HG02678 (cell line): ENCODE results near the gene LSP1.
"Not testable (repeated sequence)": the region's sequence is repeated elsewhere in the genome, so short reads cannot be mapped to it uniquely, and the experiment has no call there.

ENCODE experiments used
- ATAC-seq: cut with Tn5 transposase; IDR thresholded peaks from one replicate; pipeline ENCODE4 v1.9.1; 2021; ENCODE audit warnings: mild to moderate bottlenecking, moderate library complexity; ENCODE audit not compliant: unreplicated experiment

LSP1 gene

DNA sequence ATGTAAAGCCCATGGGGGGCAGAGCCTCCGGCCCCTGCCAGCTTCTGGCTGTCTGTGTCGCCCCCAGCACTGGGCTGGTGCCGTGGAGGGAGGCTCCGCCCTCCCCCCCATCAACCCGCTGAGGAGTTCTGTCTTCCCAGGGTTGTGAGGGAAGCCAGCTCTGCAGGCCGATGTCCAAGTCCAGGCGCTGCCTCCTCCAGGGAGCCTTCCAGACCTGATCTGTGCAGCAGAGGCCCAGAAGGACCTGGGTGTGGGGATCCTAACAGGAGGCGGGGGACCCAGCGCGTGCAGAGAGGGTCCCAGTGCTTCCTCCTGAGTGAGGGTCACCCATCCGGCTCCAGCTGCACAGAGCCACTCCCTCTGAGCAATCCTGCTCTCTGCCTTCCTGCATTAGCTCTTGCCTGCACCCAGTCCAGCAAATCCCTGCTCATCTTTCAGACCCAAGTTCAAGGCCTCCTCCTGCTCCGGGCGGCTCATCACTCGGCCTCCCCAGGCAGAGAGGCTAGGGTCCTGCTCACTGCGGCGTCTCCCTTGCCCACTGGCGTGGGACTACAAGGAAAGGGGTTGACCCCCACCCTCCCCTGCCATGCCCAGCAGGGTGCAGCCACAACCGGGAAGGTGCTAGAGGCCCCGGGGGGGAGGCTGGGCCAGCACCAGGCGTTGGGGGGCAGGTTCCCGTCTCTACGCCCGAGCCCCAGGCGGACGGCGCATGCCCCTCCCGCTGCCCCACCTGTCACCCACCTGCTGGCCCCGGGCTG, 22.4 kb downstream of the LSP1 start:
- no peak for ATAC-seq

- ATAC-seq = not testable (repeated sequence)
These were observed 23.0 kb downstream of the LSP1 start for GRCh38 chr11:1875851-1876301.

- ATAC-seq = no peak
These were observed 23.6 kb downstream of the LSP1 start for GRCh38 chr11:1876361-1877063.

GRCh38 chr11:1877211-1878136, 24.6 kb downstream of the LSP1 start:
- no peak for ATAC-seq

GRCh38 chr11:1878137-1879031, 25.5 kb downstream of the LSP1 start:
- ATAC-seq = no peak

DNA sequence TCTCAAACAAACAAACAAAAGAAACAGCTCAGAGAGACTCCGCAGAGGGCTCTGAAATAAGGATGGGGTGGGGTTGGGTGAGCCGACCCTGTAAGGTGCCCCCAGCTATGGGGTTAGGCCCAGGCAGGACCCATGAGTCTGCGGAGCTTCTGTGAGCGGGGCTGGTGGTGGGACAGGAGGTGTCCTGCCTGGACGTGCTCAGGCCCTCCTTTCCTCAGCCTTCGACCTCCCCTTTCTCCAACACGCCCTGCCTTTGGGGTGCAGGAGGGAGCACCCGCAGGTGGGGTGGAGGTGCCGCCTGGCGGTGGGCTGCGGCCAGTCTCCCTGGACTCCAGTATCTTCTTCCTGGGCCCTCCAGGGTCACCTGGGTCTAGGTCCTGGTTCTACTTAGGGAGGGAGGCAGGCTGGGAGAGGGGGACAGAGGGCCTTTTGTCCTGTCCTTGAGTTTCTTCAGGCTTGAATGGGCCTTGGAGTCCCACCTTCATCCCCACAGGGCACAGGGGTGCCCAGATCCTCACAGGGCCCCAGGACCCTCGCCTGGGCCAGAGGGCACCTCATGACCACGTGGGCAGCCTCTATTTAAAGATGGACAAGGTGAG, 26.6 kb downstream of the LSP1 start:
- no peak for ATAC-seq

DNA sequence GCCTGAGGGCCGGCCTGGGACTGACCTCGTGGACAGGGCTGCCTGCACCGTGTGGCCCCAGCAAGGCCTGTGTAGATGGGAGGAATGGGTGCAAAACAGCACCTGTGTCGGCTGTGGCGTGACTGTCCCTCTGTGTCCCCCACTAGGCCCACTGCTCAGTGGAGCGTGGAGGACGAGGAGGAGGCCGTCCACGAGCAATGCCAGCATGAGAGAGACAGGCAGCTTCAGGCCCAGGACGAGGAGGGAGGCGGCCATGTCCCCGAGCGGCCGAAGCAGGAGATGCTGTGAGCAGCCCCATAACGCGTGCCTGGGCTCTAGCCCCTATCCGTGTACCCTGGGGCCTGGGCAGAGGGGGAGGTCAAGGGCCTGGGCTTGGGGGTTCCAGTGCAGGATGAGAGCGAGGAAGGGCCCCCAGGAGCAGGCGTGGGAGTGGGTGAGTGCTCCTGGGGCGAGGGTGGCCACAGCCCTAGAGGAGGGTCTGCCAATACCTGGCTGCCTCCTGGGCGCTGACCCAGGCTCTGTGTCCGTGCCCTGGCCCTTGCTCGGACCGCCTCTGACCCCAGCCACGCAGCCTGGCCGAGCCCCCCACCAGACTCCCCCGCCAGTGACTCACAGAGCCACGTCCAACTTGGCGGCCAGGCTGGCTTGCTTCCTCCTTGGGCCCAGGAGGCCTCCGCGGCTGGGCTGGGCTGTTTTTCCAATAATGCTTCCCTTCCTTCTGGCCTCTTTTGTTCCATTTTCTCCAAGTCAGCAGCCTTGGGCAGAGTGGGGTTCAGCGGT, 27.2 kb downstream of the LSP1 start:
- ATAC-seq = no peak

DNA sequence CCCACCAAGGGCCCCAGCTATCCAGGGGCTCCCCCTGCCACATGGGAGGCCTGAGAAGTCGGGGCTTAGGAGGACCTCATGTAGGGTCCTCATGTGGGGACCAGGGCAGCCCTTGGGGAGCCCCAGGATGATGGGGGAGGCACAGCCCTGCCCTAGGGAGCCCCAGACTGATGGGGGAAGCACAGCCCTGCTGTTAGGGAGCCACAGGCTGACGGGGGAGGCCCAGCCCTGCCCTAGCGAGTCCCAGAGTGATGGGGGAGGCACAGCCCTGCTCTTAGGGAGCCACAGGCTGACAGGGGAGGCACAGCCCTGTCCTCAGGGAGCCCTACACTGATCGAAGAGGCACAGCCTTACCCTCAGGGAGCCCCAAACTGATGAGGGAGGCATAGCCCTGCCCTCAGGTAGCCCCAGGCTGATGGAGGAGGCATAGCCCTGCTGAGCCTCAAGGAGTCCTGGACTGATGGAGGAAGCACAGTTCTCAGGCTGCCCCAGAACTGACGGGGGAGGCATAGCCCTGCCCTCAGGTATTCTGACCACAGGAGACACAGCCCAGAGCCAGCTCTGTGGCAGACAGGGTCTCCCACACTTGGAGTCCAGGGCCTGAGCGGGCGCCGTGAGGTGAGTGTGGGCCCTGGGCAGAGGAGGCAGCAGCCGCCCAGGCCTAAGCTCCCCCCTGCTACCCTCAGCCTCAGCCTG, 28.0 kb downstream of the LSP1 start:
- ATAC-seq = no peak

DNA sequence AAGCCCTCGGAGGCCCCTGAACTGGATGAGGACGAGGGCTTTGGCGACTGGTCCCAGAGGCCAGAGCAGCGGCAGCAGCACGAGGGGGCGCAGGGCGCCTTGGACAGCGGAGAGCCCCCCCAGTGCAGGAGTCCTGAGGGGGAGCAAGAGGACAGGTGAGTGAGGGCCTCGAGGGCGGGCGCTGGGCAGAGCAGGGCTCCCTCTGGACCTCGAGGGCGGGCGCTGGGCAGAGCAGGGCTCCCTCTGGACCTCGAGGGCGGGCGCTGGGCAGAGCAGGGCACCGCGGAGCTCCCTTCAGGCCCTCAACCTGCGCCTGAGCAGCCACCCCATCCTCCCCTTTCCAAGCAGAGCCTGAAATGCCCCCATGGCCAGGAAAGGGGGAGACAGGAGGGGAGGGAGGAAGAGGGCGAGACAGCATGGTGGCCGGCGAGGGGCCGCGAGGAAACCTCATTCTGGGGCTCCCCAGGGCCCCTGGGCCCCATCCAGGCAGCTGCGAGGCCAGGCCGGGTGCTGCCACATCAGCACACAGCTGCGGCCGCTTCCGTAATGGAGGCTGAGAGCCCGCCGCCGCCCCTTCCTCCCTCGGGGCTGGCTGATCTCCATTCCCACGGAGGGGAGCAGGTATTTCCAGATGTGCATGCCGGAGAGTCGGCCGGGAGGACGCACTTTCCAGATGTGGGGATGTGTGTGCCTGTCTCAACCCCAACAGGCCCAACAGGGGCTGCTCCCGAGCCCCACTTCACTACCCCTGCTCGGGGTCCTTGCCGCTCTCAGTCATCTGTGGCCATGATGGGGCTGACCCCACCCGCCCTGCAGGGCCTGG, 28.8 kb downstream of the LSP1 start:
- ATAC-seq = no peak

GRCh38 chr11:1882265-1883238, 29.7 kb downstream of the LSP1 start:
- ATAC-seq = peak; percentile 64

- ATAC-seq = no peak
These were observed 30.7 kb downstream of the LSP1 start for GRCh38 chr11:1883346-1884302.

GRCh38 chr11:1884303-1884700, 31.4 kb downstream of the LSP1 start:
- no peak for ATAC-seq

- ATAC-seq = not testable (repeated sequence)
These were observed 33.7 kb downstream of the LSP1 start for GRCh38 chr11:1886551-1886950.

DNA sequence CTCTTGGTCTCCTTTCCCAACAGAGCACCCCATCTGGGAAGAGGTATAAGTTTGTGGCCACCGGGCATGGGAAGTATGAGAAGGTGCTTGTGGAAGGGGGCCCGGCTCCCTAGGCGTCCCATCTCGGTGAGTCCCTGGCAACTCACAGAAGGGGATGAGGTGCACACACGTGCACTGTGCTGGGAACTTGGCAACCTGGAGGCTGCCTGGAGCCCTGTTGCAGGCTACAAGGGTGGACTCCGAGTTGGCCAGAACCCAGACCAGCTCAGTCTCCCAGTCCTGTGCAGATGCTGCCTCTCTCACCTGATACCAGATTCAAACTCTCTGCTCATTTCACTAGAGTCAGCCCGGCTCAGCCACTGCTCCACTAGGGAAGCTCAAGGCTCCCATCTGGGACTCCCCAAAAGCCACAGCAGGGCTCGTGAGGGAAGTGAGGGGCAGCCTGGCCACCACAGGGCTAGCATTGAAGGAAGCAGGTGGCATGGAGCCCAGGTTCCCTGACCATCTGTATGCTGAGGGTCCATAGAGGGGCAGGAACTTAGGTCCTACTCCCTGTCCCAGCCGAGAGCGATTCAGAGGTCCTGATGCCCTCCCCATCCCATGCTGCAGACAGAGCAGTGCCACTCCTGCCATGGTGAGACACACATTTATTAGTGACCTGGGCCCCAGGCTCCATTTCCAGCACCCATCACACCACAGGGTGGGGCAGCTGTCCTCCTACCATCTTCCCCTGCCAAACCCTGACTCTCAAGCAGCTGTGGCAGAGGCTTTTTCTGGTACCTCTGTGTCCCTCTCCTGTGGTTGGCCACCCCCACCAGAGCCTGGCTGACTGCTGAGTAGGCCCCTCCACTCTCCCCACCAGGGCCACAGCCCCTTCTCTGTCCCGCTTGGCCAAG, 34.8 kb downstream of the LSP1 start:
- no peak for ATAC-seq
